HG03066 (cell line): Measurements from ENCODE around the gene EHD3.

Source experiments
- ATAC-seq: cut with Tn5 transposase; IDR thresholded peaks from one replicate; pipeline ENCODE4 v1.9.1; 2021; ENCODE audit warnings: low read depth; ENCODE audit not compliant: unreplicated experiment

Gene EHD3

GRCh38 chr2:31234683-31235503 lies 941 bp downstream of the EHD3 start:
- no peak for ATAC-seq

DNA sequence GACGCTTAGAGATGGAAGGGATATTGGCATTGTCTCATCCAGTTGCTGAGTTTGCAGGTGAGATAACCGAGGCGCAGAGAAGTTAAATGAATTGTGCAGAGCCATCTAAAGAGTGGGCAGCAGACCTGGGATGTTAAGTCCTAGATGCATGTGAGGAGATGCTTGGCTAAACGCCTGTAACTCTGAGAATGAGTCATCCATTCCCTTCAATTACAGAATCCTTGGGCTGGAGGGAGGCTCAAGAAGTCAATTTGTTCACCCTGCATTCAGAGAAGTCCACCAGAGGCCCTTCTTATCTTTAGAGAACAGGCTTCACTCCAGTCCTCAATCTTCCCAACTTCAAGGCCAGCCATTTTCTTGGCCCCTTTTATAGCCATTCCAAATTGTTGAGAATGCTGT lies 1.6 kb downstream of the EHD3 start:
- no peak for ATAC-seq

- ATAC-seq, result no peak
Measured at GRCh38 chr2:31236433-31237205, 2.7 kb downstream of the EHD3 start.

GRCh38 chr2:31237348-31238017 lies 3.5 kb downstream of the EHD3 start:
- ATAC-seq, result no peak

- no peak for ATAC-seq
Measured at GRCh38 chr2:31238126-31238905, 4.4 kb downstream of the EHD3 start.

DNA sequence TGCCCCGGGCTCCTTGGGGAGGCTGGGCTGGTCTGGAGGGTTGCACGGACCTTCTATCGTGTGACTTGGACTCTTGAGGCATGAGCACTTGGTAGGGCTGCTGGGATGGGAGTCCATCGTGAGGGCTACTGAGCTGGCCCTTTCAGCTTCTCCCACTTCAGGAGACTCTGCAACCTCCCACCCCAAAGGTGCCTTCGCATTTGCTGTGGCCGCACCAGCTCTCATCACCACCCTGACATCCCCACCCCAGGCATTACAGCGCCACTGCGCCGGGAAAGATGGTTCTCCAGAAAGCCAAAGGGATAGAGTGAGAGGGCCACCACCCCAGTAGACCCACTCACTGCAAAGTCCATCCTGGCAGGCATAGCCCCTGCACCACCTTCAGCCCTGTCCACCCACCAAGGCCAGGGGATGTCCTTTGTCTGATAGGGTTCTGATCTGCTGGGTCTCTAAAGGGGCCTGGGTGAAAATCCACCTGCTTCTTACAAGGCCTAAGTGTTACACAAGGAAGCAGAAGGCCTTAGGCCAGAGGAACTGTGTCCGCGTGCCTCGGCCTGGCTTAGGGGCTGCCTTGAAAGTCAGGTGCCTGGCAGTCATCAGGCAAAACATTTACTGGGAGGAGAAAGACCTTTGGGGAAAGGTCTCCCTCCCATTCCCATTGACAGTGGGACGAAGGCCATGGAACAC lies 5.1 kb downstream of the EHD3 start:
- ATAC-seq, result no peak

DNA sequence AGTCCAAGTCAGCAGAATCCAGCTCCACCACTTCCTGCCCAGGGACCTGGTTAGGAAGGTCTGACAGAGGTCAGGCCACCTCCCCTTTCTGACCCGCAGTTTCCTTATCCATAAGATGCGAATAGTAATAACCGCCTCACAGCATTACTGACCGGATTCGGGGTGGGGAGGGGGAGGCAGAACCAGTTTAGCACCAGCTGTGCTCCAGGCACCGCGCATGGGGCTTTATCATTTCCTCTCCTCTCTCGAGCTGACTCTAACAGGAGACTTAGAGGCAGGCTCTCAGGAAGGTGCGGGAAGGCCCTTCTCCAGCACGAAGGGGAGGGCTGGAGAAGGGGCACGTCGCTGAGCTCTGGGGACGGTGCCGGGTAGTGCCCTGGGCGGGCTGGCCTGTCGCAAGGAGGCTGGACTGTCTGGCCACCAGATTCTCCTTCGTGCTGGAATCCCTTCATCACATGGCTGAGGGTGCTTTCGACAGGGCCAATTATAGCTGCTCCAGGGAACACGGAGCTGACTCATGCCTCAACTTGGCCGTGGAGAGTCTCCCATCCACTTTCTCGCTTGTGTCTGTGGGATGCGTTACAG lies 5.7 kb downstream of the EHD3 start:
- ATAC-seq, result no peak

DNA sequence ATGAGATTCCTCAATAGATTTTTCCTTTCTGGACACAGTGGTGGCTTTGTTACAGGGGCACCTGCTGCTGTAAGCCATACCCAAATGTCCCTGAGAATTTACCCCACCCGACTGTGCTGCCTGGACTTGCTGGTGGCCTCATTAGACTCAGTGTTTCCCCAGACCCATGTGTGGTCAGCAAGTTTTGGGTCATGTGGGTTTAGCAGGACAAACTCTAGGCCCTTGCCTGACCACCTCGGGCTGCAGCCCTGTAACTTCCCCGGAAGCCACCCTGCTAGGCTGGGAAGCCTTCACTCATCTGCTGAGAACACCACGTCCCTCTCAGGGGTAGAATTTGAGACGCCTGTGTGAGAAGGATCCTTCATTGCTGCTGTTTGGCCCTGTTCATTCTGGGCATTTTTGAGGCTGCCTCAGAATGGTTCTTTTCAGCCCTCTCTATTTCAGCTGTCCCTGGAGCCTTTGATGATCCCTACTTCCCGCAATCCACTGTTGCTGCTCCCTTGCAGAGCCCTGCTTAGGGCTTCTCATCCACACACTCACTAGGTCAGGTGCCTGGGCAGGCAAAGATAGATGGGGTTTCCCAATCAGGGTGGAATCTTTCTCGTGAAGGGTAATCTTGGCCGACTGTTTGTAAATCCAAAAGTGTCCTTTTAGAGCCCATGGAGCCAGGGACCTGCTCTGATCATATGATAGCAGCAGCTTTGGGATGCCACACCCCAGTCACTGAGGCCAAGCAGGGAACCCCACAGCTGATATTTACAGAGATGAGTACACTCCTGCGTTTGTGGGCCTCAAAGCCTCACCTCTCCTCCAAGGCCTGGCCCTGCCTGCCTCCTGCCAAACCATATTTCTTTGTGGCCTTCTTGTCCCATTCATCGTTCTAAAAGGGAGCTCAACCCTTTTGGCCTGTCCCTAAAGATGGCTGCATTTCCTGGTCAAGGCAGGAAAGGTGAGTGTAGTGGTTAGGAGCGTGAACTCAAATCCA lies 6.7 kb downstream of the EHD3 start:
- ATAC-seq, result no peak

GRCh38 chr2:31241625-31242270 lies 7.8 kb downstream of the EHD3 start:
- no peak for ATAC-seq

DNA sequence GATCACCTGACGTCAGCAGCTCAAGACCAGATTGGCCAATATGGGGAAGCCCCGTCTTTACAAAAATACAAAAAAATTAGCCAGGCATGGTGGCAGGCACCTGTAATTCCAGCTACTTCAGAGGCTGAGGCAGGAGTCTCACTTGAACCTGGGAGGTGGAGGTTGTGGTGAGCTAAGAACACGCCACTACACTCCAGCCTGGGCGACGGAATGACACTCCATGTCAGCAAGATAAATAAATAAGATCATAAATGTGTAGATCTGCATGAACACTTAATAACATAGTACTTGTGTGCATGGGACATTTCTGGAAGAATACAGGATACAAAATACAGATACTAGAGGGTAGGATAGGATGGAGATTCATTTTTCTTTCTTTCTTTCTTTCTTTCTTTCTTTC lies 9.1 kb downstream of the EHD3 start:
- no peak for ATAC-seq

- ATAC-seq, result no peak
Measured at GRCh38 chr2:31244101-31244500, 10.1 kb downstream of the EHD3 start.

DNA sequence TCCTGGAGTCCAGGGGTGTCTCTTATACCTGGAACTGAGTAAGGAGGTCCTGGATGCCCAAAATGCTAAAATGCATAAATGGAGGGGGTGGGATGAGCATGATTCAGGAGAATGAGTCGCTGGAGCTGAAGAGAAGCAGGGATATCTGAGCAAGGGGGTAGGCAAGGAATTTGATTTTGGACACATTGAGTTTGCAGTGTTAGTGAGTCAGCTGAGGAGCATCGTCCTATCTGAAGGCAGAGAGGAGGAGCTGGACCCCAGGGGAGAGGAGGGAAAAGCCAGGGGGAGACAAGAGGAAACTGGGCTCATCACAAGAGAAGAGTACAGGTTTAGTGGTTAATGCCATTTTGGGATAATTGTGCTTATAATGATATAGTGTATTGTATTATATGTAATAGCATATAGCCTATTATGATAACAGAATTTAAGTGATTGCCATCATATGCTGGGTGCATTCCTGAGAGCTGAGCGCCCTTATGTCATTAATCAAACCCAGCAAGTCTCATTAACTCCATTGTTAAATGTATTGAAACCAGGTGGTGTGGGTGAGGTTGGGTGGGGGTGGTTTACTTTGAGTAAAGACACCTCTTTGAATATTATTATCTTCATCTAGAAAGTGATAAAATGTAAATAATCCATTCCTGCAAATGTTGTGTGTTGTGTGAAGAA lies 12.4 kb downstream of the EHD3 start:
- ATAC-seq, result no peak

- ATAC-seq, result no peak
Measured at GRCh38 chr2:31247711-31248110, 13.8 kb downstream of the EHD3 start.

- no peak for ATAC-seq
Measured at GRCh38 chr2:31248139-31248538, 14.2 kb downstream of the EHD3 start.

DNA sequence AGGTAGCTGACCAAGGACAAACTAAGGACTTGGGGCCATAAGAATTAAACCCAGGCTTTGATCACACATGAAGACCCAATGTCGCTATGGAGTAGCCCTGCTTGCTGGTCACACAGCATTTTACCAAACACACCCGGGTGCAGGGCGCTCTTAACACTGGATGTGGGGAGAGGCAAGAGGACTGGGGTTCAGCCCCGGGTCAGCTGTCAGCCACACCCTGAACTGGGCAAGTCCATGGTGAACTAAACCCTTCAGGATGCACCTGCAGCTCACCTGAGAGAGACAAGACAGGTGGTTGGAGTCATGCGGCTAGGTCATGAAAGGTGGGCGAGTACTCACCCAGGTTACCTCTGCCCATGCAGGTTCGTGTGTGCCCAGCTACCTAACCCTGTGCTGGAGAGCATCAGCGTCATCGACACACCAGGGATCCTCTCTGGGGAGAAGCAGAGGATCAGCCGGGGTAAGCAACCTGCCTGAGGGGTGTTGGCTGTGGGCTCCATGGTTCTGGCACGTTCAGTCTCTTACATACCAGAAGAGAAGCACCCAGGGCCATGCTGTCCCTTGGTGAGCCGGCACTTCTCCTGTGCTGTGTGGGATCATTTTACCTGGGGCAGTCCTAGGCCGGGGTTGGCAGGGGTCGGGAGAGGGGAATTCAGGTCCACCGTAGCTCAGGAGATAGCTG lies 15.2 kb downstream of the EHD3 start:
- ATAC-seq, result no peak

- ATAC-seq, result no peak
Measured at GRCh38 chr2:31251018-31251417, 17.1 kb downstream of the EHD3 start.

DNA sequence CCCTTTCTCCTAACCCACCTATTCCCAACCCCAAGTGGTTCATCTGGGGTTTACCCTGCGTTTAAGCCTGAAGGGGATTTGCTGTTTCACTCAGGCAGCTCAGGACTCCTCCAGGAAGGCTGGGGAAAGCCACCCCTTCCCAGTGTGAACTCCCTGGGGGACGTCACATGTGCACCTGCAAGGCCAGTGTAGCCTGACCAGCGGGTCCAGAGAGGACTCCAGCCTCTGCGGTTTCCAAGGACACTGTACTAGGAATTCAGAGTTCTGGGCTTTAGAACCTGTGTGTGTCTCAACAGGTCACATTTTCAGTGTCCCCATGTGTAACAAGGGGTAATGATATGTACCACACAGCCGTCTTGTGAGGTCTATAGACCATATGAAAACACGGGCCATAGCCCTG lies 17.9 kb downstream of the EHD3 start:
- ATAC-seq, result no peak
